Tibial nerve (tissue), 4 donors: Measurements from ENCODE around the gene MLYCD. TPM values are rescaled to one million over a fixed set of nuclear protein-coding genes. Genes with fewer than 3 reads are reported as not detected.

ENCODE experiments used
- DNase-seq, 2 donors: peaks; one replicate each; pipeline ENCODE4 v3.0.0-alpha.2; 2019; ENCODE audit warnings: low spot score in 2 of 2
- H3K27ac ChIP-seq, 4 donors: fragments of 200-600 bp; sonication (generic) in 3 of 4; one replicate each; pipeline ENCODE4 v1.5.1; 2017 to 2019; ENCODE audit warnings: mild to moderate bottlenecking in 1 of 4
- H3K27me3 ChIP-seq, 2 donors: fragments of 200-600 bp; sonication (generic) in 1 of 2; one replicate each; pipeline versions ENCODE4 v1.5.1 to v1.6.0; 2017 to 2019
- H3K36me3 ChIP-seq, 3 donors: fragments of 200-600 bp; sonication (generic); one replicate each; pipeline ENCODE4 v1.5.1; 2018 to 2019
- H3K4me1 ChIP-seq, 4 donors: fragments of 200-600 bp; sonication (generic) in 3 of 4; one replicate each; pipeline ENCODE4 v1.5.1; 2017 to 2019
- H3K4me3 ChIP-seq, 4 donors: fragments of 200-600 bp; sonication (generic) in 3 of 4; one replicate each; pipeline ENCODE4 v1.5.1; 2017 to 2019; ENCODE audit warnings: mild to moderate bottlenecking in 1 of 4, moderate library complexity in 1 of 4
- H3K9me3 ChIP-seq, 4 donors: fragments of 200-600 bp; sonication (generic) in 3 of 4; one replicate each; pipeline ENCODE4 v1.5.1; 2017 to 2019
- EP300 ChIP-seq, 2 donors: sonication (generic); formaldehyde crosslinking; IDR thresholded peaks; one replicate each; pipeline ENCODE4 v1.6.1; 2017; ENCODE audit warnings: antibody characterized with exemption in 2 of 2, mild to moderate bottlenecking in 1 of 2
- POLR2A ChIP-seq, 2 donors: fragments of 450-650 bp; IDR thresholded peaks; one replicate each; pipeline ENCODE4 v1.6.1; 2017; ENCODE audit warnings: antibody characterized with exemption in 2 of 2, mild to moderate bottlenecking in 2 of 2, moderate library complexity in 2 of 2
- WGBS, 2 donors: methylation state at CpG; one replicate each; pipeline ENCODE4 v1.1.5; 2018; 5-methylcytosine and 5-hydroxymethylcytosine counted together
- total RNA-seq, 4 donors: library from RNA; depleted of rRNA; stranded (reverse); fragments of >200 nt; gene quantifications; one replicate each; pipeline ENCODE4 v1.1.0, GENCODE V29; 2016
- TF ChIP-seq, protein P1 (sequence below), 5 experiments: fragments of 200-600 bp in 3 of 5; fragments of 450-650 bp in 2 of 5; sonication (generic) in 3 of 5; IDR thresholded peaks; one replicate each; pipeline ENCODE4 v1.5.1; 2016 to 2019; ENCODE audit warnings: antibody characterized with exemption in 5 of 5, mild to moderate bottlenecking in 3 of 5, moderate library complexity in 2 of 5

MLYCD gene
- total RNA-seq, 4 donors from 2014 or later: 19.0 to 26.7 (median 23.0) TPM

DNA sequence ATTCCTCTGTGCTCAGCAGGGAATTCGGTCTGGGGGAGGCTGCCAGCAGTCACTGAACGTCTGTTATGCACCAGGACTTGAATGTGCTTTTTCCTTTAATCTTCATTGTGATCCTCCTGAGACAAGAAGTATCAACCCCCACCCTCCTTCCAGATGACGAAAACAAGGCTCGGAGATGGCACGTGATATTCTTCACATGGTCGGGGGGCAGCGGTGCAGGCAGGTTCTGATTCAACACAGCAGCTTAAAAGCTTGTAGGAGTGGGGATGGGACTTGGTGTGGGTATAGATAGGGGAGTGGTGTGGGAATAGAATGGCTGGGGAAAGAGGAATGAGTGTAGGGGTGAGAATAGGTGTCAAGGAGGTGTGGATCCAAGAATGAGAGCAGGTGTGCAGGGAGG lies 75.6 kb downstream of the MLYCD start:
- H3K27ac ChIP-seq: no peak overlapping the region
- H3K4me3 ChIP-seq: no peak overlapping the region
- DNase-seq: no peak
- TF ChIP-seq EP300 (IDR thresholded peaks at IDR 0.05) (no peak), POLR2A (IDR thresholded peaks at IDR 0.05) (no peak)
- TF ChIP-seq, protein P1, sequence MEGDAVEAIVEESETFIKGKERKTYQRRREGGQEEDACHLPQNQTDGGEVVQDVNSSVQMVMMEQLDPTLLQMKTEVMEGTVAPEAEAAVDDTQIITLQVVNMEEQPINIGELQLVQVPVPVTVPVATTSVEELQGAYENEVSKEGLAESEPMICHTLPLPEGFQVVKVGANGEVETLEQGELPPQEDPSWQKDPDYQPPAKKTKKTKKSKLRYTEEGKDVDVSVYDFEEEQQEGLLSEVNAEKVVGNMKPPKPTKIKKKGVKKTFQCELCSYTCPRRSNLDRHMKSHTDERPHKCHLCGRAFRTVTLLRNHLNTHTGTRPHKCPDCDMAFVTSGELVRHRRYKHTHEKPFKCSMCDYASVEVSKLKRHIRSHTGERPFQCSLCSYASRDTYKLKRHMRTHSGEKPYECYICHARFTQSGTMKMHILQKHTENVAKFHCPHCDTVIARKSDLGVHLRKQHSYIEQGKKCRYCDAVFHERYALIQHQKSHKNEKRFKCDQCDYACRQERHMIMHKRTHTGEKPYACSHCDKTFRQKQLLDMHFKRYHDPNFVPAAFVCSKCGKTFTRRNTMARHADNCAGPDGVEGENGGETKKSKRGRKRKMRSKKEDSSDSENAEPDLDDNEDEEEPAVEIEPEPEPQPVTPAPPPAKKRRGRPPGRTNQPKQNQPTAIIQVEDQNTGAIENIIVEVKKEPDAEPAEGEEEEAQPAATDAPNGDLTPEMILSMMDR (IDR thresholded peaks at IDR 0.05): no peak
- 52 to 56% methylated on average over 7 of the region's 7 CpGs for WGBS, 2 donors
- peaks cover 0 to 19% (median 0%) of the 10 kb centered on the region in 4 donors for H3K9me3 ChIP-seq
- H3K27me3 ChIP-seq: peaks cover 0 to 10% of the 10 kb centered on the region in 2 donors
- no peaks in the 10 kb centered on the region for H3K4me1 ChIP-seq
- H3K36me3 ChIP-seq: no peaks in the 10 kb centered on the region

DNA sequence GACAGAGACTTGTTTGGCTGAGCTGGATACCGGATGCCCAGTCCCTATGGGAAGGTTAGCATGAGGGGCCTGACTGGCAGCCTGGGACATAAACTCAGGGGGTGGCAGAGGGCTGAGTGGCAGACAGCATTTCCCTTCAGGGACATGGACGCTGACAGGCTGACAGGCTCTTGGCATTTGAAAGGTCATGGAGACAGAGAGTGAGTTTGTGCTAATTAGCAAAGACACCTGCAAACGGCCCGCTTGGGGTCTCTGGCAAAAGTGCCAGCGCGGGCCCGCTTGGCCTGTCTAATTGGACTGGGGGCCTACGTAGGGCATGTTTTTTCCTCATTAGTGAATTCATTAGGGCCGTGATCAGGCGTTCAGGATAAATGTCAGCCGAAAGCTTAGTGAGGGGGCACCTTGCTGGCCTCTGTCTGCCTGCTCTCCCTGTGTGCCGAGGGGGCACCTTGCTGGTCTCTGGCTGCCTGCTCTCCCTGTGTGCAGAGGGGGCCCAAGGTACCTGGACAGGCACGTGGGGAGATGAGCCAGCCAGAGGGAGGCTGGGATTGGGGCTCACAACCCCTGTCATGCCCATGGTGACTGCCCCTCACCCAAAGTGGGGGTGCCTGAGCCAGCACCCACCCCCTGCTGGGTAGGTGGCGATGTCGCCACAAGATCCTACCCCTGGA lies 76.8 kb downstream of the MLYCD start:
- Histone ChIP-seq H3K27ac (no peak overlapping the region), H3K4me3 (no peak overlapping the region), H3K27me3 (no peaks in the 10 kb centered on the region), H3K9me3 (peaks cover 0 to 19% (median 0%) of the 10 kb centered on the region in 4 donors), H3K36me3 (no peaks in the 10 kb centered on the region), H3K4me1 (no peaks in the 10 kb centered on the region)
- TF ChIP-seq EP300 (IDR thresholded peaks at IDR 0.05) (no peak), POLR2A (IDR thresholded peaks at IDR 0.05) (no peak)
- TF ChIP-seq, protein P1 (IDR thresholded peaks at IDR 0.05): no peak
- WGBS, 2 donors: 71 to 80% methylated on average over 10 to 15 of the region's 15 CpGs
- no peak for DNase-seq

Other genes starting within 250 kb of the MLYCD start
- gene HSBP1, start 91.1 kb upstream of the MLYCD start, total RNA-seq: 10 to 100 TPM in 1 of 4 donors, 1 to 10 TPM in 3; 7.3 to 12.6 (median 8.5) TPM
- gene OSGIN1, start 54.1 kb downstream of the MLYCD start, total RNA-seq: 10 to 100 TPM in 2 of 4 donors, 1 to 10 TPM in 2; 6.7 to 27.7 (median 10.3) TPM
- gene NECAB2, start 69.1 kb downstream of the MLYCD start, total RNA-seq: under 1 TPM in 1 of 4 donors, not detected in 3; 0.90 TPM
- not detected for gene SLC38A8, start 143.7 kb downstream of the MLYCD start, total RNA-seq
- 100 to 1,000 TPM in 3 of 4 donors, 10 to 100 TPM in 1; 98.4 to 149 (median 121) TPM for gene MBTPS1, start 217.8 kb downstream of the MLYCD start, total RNA-seq
- gene HSDL1, start 246.1 kb downstream of the MLYCD start, total RNA-seq: 10 to 100 TPM; 11.1 to 39.8 (median 20.6) TPM
- 1 to 10 TPM in 1 of 4 donors, under 1 TPM in 2, not detected in 1; 0.20 to 1.1 (median 0.90) TPM for gene DNAAF1, start 246.2 kb downstream of the MLYCD start, total RNA-seq